ENCODE measurements around the gene FOXF1.

FOXF1 gene

DNA sequence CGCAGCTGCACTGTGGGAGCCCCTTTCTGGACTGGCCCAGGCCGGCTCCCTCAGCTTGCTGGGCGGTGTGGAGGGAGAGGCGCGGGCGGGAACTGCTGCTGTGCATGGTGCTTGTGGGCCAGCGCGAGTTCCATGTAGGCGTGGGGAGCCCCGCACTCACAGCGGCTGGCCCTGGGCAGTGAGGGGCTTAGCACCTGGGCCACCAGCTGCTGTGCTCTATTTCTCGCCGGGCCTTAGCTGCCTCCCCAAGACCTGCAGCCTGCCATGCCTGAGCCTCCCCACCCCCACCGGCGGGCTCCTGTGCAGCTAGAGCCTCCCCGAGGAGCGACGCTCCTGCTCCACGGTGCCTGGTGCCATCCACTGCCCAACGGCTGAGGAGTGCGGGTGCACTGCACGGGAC lies 43.0 kb downstream of the FOXF1 start:
- Histone ChIP-seq H4K20me1 (ENCODE audit: insufficient read depth, low read length) (no peaks in the 10 kb centered on the region), H3K4me2 (ENCODE audit: low read depth, low read length) (no peak overlapping the region), H3K27me3 (replicated peaks; ENCODE audit: insufficient read depth, low read length) (peaks cover 11% of the 10 kb centered on the region), H3K9me3 (replicated peaks; ENCODE audit: insufficient read depth, low read length) (no peaks in the 10 kb centered on the region), H2AFZ (ENCODE audit: low read length) (no peak overlapping the region), H3K9me2 (replicated peaks; ENCODE audit: insufficient read depth, low read length) (no peaks in the 10 kb centered on the region), H3K79me2 (ENCODE audit: low read length) (0 out of 2 replicates have a peak, but pooled peaks cover 6% of the 10 kb centered on the region), H3F3A (ENCODE audit: insufficient read depth, low read length) (no peaks in the 10 kb centered on the region), H3K4me3 (ENCODE audit: low read length) (no peak overlapping the region), H3K27ac (ENCODE audit: low read length) (no peak overlapping the region), H3K4me1 (ENCODE audit: low read length) (no peaks in the 10 kb centered on the region), H3K9ac (ENCODE audit: low read length) (no peak overlapping the region), H3K36me3 (replicated peaks; ENCODE audit: insufficient read depth, low read length) (no peaks in the 10 kb centered on the region)
- DNase-seq, result no peak
- TF ChIP-seq EZH2 (optimal IDR thresholded peaks at IDR 0.05; ENCODE audit: low read depth, low read length) (no peak), EZH2phosphoT487 (IDR thresholded peaks at IDR 0.05; ENCODE audit: low read length) (no peak)
- TF ChIP-seq, protein P1, sequence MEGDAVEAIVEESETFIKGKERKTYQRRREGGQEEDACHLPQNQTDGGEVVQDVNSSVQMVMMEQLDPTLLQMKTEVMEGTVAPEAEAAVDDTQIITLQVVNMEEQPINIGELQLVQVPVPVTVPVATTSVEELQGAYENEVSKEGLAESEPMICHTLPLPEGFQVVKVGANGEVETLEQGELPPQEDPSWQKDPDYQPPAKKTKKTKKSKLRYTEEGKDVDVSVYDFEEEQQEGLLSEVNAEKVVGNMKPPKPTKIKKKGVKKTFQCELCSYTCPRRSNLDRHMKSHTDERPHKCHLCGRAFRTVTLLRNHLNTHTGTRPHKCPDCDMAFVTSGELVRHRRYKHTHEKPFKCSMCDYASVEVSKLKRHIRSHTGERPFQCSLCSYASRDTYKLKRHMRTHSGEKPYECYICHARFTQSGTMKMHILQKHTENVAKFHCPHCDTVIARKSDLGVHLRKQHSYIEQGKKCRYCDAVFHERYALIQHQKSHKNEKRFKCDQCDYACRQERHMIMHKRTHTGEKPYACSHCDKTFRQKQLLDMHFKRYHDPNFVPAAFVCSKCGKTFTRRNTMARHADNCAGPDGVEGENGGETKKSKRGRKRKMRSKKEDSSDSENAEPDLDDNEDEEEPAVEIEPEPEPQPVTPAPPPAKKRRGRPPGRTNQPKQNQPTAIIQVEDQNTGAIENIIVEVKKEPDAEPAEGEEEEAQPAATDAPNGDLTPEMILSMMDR (IDR thresholded peaks at IDR 0.05; ENCODE audit: low read length), result no peak

DNA sequence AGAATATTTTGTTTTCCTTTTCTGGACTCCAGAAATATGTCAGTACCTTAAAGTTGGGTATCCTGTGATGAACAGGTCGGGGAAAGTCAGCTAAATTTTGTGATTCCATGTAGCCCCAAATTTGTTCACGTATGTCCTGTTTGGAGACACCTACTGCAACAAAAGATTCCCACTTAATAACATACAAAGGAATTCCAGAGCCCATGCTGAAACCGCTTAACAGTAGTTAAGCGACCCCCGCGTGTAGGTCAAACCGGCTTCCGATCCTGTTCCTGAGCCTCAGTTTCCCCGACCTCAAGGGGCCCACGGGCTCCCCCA lies 44.2 kb downstream of the FOXF1 start:
- no peaks in the 10 kb centered on the region for H3K36me3 ChIP-seq (replicated peaks; ENCODE audit: insufficient read depth, low read length)
- no peaks in the 10 kb centered on the region for H3K4me1 ChIP-seq (ENCODE audit: low read length)
- H4K20me1 ChIP-seq (ENCODE audit: insufficient read depth, low read length), result no peaks in the 10 kb centered on the region
- no peaks in the 10 kb centered on the region for H3K9me2 ChIP-seq (replicated peaks; ENCODE audit: insufficient read depth, low read length)
- H2AFZ ChIP-seq (ENCODE audit: low read length), result peak overlapping the region; percentile 69; the same call in 1 of the 2 replicates
- no peak for DNase-seq
- H3F3A ChIP-seq (ENCODE audit: insufficient read depth, low read length), result no peaks in the 10 kb centered on the region
- TF ChIP-seq, protein P1 (IDR thresholded peaks at IDR 0.05; ENCODE audit: low read length), result no peak
- TF ChIP-seq EZH2 (optimal IDR thresholded peaks at IDR 0.05; ENCODE audit: low read depth, low read length) (no peak), EZH2phosphoT487 (IDR thresholded peaks at IDR 0.05; ENCODE audit: low read length) (no peak)
- H3K9me3 ChIP-seq (replicated peaks; ENCODE audit: insufficient read depth, low read length), result no peaks in the 10 kb centered on the region
- H3K4me2 ChIP-seq (ENCODE audit: low read depth, low read length), result peak overlapping the region; percentile 65; the same call in 1 of the 2 replicates
- H3K4me3 ChIP-seq (ENCODE audit: low read length), result peak overlapping the region; percentile 77
- H3K27ac ChIP-seq (ENCODE audit: low read length), result peak overlapping the region; percentile 4; the same call in 1 of the 2 replicates
- 0 out of 2 replicates have a peak, but pooled peaks cover 6% of the 10 kb centered on the region for H3K79me2 ChIP-seq (ENCODE audit: low read length)
- peaks cover 18% of the 10 kb centered on the region for H3K27me3 ChIP-seq (replicated peaks; ENCODE audit: insufficient read depth, low read length)
- H3K9ac ChIP-seq (ENCODE audit: low read length), result peak overlapping the region; percentile 87

DNA sequence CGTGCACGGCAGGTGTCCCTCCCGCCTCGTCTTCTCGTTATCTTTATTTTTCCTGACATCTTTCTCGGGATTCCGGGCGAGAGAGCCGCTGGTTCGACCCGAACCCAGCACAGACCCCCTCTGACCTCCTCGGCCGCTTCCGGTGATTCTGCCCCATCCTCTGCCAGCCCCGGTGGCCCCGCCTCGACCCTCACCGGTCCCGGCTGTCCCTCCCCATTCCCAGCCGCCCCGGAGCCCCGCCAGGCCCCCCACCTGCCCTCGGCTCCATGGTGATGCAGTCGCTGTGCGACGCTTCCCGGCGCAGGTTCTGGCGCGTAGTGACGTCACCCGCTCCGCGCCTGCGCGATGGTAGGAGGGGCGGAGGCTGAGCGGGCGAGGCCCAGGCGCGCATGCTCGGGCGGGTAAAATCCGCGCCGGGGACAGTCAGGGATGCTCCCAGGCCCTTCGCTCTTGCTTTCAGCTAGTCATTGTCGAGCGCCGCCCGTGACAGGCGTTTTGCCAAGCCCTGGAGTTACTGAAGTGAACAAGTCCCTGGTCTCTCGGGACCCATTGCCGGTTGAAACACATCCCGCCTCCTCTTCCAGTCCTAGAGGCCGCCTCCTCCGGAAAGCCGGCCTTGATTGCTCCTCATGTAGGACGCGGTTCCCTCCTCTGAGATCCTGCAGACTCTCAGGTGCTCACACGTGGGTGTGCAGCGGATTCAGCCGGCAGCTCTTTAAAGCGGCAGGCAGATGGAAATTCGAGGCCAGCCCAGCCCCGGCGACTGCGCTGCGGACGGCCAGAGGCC lies 44.8 kb downstream of the FOXF1 start, which contains the start of gene MTHFSD:
MTHFSD (minus strand) TSS at position 319 of the 787 bp plus-strand sequence; CDS start at position 268, 51 bp downstream.
- Histone ChIP-seq H3K79me2 (ENCODE audit: low read length) (0 out of 2 replicates have a peak, but pooled peaks cover 6% of the 10 kb centered on the region), H3K36me3 (replicated peaks; ENCODE audit: insufficient read depth, low read length) (no peaks in the 10 kb centered on the region), H3K4me2 (ENCODE audit: low read depth, low read length) (peak within 1 kb of the TSS; percentile 66), H3K9me3 (replicated peaks; ENCODE audit: insufficient read depth, low read length) (no peaks in the 10 kb centered on the region), H3K4me3 (ENCODE audit: low read length) (peak within 1 kb of the TSS; percentile 77), H3K27me3 (replicated peaks; ENCODE audit: insufficient read depth, low read length) (peaks cover 20% of the 10 kb centered on the region), H3K9ac (ENCODE audit: low read length) (peak within 1 kb of the TSS; percentile 87), H4K20me1 (ENCODE audit: insufficient read depth, low read length) (no peaks in the 10 kb centered on the region), H3K9me2 (replicated peaks; ENCODE audit: insufficient read depth, low read length) (no peaks in the 10 kb centered on the region), H3F3A (ENCODE audit: insufficient read depth, low read length) (no peaks in the 10 kb centered on the region), H3K4me1 (ENCODE audit: low read length) (no peaks in the 10 kb centered on the region), H3K27ac (ENCODE audit: low read length) (peak within 1 kb of the TSS; percentile 4; the same call in 1 of the 2 replicates), H2AFZ (ENCODE audit: low read length) (peak within 1 kb of the TSS; percentile 80)
- TF ChIP-seq EZH2phosphoT487 (IDR thresholded peaks at IDR 0.05; ENCODE audit: low read length) (no peak), EZH2 (optimal IDR thresholded peaks at IDR 0.05; ENCODE audit: low read depth, low read length) (no peak)
- TF ChIP-seq, protein P1 (IDR thresholded peaks at IDR 0.05; ENCODE audit: low read length), result no peak
- peak; percentile 76 for DNase-seq

All from MM.1S (cell line).